Choroid plexus epithelial cell (primary cell): ENCODE measurements around the gene NDEL1.

Experiments
- DNase-seq: peaks from one replicate; pipeline ENCODE4 v3.0.0-alpha.2; 2010; ENCODE audit warnings: low read depth
- H3K4me3 ChIP-seq: 2 replicates; pipeline ENCODE4 v1.5.1; 2011; ENCODE audit warnings: low read depth, mild to moderate bottlenecking, control low read depth, low read length, moderate library complexity
- TF ChIP-seq, protein P1 (sequence below): conservative IDR thresholded peaks from 2 replicates; pipeline ENCODE4 v1.5.1; 2011; ENCODE audit warnings: low read depth, mild to moderate bottlenecking, control low read depth, inconsistent platforms, low read length, moderate library complexity

The NDEL1 gene

DNA sequence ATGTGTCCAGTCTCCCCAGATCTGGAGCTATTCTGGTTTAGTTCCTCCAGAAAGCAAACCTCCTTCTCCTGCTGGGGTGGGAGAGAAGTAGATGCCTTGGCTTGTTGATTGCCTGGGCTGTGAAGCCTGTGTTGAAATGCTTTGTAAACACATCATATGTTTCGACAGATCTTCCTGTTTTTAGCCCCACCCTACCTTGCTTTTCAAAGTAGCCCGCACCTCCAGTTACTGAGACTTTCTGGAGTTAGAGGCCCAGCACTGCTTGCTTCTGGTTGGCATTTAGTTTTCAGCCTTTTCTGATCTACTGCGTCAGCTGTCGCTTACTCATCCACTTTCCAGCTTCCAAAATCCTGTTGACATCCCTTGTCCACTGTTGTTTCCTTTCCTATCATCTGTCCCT is 17.9 kb upstream of the NDEL1 start:
- no peak for DNase-seq
- H3K4me3 ChIP-seq: no peak overlapping the region
- TF ChIP-seq, protein P1, sequence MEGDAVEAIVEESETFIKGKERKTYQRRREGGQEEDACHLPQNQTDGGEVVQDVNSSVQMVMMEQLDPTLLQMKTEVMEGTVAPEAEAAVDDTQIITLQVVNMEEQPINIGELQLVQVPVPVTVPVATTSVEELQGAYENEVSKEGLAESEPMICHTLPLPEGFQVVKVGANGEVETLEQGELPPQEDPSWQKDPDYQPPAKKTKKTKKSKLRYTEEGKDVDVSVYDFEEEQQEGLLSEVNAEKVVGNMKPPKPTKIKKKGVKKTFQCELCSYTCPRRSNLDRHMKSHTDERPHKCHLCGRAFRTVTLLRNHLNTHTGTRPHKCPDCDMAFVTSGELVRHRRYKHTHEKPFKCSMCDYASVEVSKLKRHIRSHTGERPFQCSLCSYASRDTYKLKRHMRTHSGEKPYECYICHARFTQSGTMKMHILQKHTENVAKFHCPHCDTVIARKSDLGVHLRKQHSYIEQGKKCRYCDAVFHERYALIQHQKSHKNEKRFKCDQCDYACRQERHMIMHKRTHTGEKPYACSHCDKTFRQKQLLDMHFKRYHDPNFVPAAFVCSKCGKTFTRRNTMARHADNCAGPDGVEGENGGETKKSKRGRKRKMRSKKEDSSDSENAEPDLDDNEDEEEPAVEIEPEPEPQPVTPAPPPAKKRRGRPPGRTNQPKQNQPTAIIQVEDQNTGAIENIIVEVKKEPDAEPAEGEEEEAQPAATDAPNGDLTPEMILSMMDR: no peak

DNA sequence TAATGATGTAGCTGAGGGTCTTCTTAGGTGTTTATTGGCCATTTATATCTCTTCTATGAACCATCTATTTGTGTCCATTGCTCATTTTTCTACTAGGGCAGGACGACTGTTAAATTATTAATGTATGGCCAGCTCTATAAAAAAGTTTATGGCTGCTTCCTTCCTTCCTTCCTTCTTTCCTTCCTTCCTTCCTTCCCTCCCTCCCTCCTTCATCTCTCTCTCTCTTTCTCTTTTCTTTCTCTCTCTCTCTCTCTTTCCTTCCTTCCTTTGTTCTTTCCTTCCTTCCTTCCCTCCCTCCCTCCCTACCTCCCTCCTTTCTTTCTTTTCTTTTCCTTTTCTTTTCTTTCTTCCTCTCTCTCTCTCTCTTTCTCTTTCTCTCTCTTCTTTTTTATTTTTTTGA is 17.2 kb upstream of the NDEL1 start:
- TF ChIP-seq, protein P1: no peak
- DNase-seq: no peak
- H3K4me3 ChIP-seq: no peak overlapping the region

DNA sequence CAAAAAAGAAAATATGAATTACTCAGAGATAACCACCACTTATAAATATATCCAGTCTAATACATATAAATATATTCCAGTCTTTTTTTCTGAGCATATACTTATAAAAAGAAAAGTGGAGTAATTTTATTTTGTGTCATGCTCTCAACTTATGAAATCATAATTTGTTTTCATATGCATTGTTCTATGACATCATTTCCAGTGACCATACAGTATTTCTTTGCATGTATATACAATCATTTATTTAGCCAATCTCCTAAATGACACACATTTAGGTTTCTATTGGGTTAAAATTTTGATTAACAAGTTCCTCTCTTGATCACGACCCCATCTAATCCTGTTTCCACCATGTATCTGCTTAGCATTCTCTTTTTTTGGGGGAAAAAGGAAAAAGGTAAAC is 16.4 kb upstream of the NDEL1 start:
- H3K4me3 ChIP-seq: no peak overlapping the region
- TF ChIP-seq, protein P1: no peak
- no peak for DNase-seq

DNA sequence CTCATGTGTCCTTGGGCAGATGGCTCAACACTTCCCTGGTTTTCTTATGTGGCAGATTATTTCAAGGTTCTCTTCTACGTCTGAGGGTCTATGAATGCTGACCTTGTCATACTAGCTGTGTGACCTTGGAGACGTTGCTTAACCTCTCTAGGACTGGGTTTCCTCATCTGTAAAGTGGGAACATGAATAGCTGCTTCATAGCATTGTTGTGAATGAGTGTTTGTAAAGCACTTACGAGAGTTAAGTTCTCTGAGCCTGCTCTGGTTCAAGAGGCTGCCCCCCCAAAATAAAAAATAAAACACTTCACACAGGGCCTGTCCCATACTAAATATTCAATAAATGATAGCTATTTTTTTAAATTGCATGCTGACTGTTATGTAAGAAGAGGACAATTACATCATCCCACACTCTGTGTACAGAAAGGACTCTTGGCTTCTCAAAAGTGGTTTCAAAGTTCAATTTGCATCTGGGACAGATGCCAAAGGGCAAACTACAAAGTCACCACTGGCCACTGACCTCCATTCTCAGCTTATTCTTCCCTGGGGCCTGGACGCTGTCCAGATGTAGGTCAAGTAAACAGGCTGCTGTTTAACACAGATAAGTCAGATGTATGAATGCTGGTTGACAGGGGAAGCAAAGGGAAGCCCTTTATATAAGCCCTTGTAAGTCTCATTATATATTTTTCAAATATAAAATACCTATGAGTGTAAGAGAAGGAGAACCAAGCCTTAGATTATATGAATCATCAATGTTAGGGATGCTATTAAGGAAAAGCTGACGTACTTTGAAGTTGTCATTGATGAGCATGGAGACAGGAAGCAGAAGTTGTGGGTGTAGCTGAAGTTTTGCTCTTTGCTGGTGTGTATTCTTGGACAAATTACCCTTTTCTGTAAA is 15.4 kb upstream of the NDEL1 start:
- no peak overlapping the region for H3K4me3 ChIP-seq
- peak; percentile 95 for DNase-seq
- TF ChIP-seq, protein P1: no peak

DNA sequence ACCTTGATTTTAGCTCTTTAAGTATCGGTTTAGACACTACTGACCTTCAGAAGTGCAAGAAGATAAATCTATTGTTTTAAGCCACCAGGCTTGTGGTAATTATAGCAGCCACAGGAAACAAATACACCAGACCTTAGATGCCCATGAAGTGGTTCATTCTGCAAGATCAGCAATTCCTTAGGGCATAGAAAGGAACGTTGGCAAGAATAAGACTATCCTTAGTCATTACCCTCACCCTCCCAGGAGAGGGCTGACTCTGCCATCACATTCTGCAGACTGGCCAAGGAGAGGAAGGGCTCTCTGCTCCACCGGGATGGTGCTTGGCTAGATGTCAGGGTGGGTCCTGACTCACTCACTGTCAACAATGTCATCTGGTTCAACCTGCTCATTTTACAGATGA is 14.1 kb upstream of the NDEL1 start:
- TF ChIP-seq, protein P1: no peak
- H3K4me3 ChIP-seq: no peak overlapping the region
- no peak for DNase-seq

DNA sequence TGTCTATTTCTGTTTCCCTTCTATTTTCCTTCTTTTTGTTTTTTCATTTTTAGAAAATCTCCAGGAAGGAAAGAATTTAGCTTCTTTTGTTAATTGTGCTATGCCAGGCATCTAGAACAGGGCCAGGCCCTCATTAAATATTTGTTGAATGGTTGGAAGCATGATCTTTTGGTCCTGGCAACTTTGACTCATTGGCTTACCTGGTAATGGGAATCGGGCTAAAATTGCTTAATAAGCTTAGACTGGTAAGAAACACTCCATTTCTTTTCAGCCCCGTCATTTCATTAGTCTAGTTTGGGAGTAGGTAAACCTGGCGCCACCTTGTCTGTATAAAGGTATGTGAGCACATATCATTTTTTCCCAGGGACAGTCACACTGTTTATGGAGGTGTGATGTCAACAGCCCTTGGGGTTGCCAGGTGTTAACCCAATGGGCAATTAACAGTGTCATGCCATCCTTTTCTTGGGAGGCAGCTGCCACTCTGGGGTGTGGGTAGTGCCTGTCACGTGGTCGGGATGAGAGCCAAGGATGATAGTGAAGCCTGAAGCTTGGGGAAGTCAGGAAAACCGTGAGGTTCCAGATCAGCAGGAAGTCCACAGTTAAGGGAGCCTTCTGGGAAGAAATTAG is 9.5 kb upstream of the NDEL1 start:
- DNase-seq: no peak
- TF ChIP-seq, protein P1: no peak

More for the DNA sequence above, 9.5 kb upstream of the NDEL1 start:
- H3K4me3 ChIP-seq: no peak overlapping the region
